WTC11 (cell line): ENCODE measurements around the gene ZMYND8.

Experiments
- ATF2 ChIP-seq: sonication (generic); formaldehyde crosslinking; IDR thresholded peaks from 2 replicates; pipeline ENCODE4 v1.8.1; 2022; ENCODE audit warnings: low read depth, missing genetic modification reagents, borderline replicate concordance
- CBFB ChIP-seq: sonication (generic); formaldehyde crosslinking; IDR thresholded peaks from 2 replicates; pipeline ENCODE4 v1.8.1; 2022; ENCODE audit warnings: mild to moderate bottlenecking, low read depth, missing genetic modification reagents
- CTCF ChIP-seq: fragments of 200-600 bp; IDR thresholded peaks from 2 replicates; pipeline ENCODE4 v1.8.0; 2022; ENCODE audit warnings: antibody characterized with exemption
- ELF4 ChIP-seq: sonication (generic); formaldehyde crosslinking; IDR thresholded peaks from 2 replicates; pipeline ENCODE4 v1.8.1; 2022; ENCODE audit warnings: low read depth, mild to moderate bottlenecking, moderate library complexity, missing genetic modification reagents
- ETV6 ChIP-seq: sonication (generic); formaldehyde crosslinking; IDR thresholded peaks from 2 replicates; pipeline ENCODE4 v1.8.1; 2022; ENCODE audit warnings: mild to moderate bottlenecking, missing genetic modification reagents
- FOXP1 ChIP-seq: sonication (generic); formaldehyde crosslinking; IDR thresholded peaks from 2 replicates; pipeline ENCODE4 v1.8.0; 2022; ENCODE audit warnings: missing genetic modification reagents, mild to moderate bottlenecking, moderate library complexity, borderline replicate concordance
- KAT7 ChIP-seq: sonication (generic); formaldehyde crosslinking; IDR thresholded peaks from 2 replicates; pipeline ENCODE4 v1.8.1; 2023; ENCODE audit warnings: missing genetic modification reagents, mild to moderate bottlenecking, borderline replicate concordance
- MYBL2 ChIP-seq: sonication (generic); formaldehyde crosslinking; IDR thresholded peaks from 2 replicates; pipeline ENCODE4 v1.8.1; 2023; ENCODE audit warnings: mild to moderate bottlenecking, moderate library complexity, missing genetic modification reagents
- NR2C2 ChIP-seq: sonication (generic); formaldehyde crosslinking; IDR thresholded peaks from 2 replicates; pipeline ENCODE4 v1.8.0; 2022; ENCODE audit warnings: mild to moderate bottlenecking, missing genetic modification reagents
- NR3C1 ChIP-seq: sonication (generic); formaldehyde crosslinking; conservative IDR thresholded peaks from 2 replicates; pipeline ENCODE4 v1.8.1; 2023; ENCODE audit warnings: low read depth, mild to moderate bottlenecking, missing genetic modification reagents
- USF2 ChIP-seq: sonication (generic); formaldehyde crosslinking; IDR thresholded peaks from 2 replicates; pipeline ENCODE4 v1.8.1; 2023; ENCODE audit warnings: mild to moderate bottlenecking, missing genetic modification reagents, moderate library complexity
- ZNF138 ChIP-seq: sonication (generic); formaldehyde crosslinking; conservative IDR thresholded peaks from 2 replicates; pipeline ENCODE4 v1.8.1; 2022; ENCODE audit warnings: mild to moderate bottlenecking, moderate library complexity, missing genetic modification reagents
- ZSCAN18 ChIP-seq: fragments of 250-450 bp; sonication (Bioruptor Pico); IDR thresholded peaks from 2 replicates; pipeline ENCODE4 v2.1.2; 2022; ENCODE audit warnings: mild to moderate bottlenecking, moderate library complexity

- TF ChIP-seq CTCF, result no peak
- TF ChIP-seq ATF2 (CRISPR knock-in tag), result no peak
- TF ChIP-seq KAT7 (CRISPR knock-in tag), result no peak
- TF ChIP-seq CBFB, result no peak
- TF ChIP-seq MYBL2, result no peak
- no peak for TF ChIP-seq ZNF138 (CRISPR knock-in tag)
- no peak for TF ChIP-seq ETV6 (CRISPR knock-in tag)
- TF ChIP-seq ZSCAN18 (CRISPR knock-in tag), result no peak
- TF ChIP-seq ELF4 (CRISPR knock-in tag), result no peak
- TF ChIP-seq NR2C2 (CRISPR knock-in tag), result no peak
- TF ChIP-seq NR3C1 (CRISPR knock-in tag), result no peak
- TF ChIP-seq USF2 (CRISPR knock-in tag), result no peak
- no peak for TF ChIP-seq FOXP1 (CRISPR knock-in tag)
These were observed 62.9 kb downstream of the ZMYND8 start for GRCh38 chr20:47293631-47294030.
